Measurements from ENCODE around the gene ANKS3.

ANKS3 gene

DNA sequence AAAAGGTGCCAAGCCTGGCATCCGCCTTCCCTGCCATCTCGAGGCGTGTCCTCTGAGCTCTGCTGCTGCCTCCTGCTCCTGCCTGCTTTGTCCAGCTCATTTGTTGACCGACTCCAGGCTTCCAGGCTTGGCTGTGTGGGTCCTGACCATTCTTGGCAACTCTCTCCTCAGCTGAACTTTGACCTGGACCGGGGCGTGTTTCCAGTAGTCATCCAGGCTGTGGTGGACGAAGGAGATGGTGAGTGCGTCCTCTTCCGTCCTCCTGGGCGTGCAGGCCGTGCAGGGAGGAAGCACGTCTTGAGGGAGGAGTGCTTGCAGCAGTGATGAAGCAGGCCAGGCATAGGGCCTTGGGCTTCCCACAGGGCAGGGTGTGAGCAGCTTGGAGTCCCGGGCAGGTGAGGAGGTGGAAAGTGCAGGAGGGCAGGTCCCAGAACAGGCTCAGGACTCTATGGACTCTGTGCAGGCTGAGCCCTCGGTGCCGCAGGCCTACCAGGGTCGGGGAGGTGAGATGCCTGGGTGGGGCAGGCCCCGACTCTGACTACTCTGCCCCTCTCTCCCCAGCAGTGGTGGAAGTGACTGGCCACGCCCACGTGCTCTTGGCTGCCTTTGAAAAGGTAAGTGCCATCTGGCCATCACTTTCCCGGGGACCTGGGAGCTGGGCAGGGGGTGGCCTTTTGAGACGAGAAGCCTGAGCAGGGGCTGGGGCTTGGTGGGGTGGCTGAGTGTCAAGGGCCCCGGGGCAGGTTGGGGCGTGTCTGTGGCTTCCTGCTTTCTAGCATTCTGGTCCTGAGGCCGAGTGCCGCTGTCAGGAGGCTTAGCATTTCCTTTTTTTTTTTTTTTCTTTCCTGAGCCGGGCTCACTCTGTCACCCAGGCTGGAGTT is 69.3 kb downstream of the ANKS3 start:
- DNase-seq = peak; percentile 48

DNA sequence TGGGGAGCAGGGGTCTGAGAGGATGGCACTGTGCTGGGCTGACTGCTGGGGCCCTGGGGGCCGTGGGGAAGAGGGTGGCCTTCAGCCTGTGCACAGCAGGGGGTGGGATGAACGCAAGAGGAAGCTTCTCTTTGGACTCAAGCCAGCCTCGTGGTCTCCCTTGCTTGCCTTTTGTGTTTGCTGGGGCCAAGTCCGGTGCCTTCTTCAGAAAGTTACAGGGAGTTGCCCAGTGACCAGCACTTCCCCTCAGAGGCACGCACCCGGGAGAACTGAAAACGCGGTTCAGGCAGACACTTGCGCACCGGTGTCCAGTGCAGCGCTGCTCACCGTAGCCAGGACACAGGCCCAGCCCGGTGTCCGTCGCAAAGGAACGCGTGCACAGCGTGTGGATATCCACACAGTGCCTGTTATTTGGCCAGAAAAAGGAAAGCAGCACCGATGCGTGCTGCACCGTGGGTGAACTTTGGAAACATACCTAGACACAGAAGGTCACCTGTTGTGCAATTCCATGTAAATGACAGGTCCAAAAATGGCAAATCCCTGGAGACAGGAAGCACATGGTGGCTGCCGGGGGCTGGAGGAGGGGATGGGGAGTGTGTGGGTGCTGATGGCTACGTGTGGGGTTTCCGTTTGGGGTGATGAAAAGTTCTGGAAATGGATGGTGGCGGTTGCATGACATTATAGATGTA is 70.2 kb downstream of the ANKS3 start:
- peak; percentile 33 for DNase-seq

DNA sequence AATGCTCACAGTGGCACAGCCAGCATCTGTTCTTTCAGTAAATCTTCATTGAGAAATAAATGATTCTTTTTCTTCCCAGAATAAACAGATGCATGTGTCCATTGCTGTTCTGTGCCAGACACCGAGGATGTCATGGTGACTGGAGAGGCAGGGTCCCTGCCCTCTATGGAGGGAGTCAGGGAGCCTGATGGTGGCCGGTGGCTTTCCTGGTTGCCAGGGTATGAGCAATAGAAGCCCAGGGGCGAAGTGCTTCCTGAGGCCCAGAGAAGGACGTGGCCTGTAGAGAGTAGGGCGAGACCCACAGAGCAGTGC is 70.7 kb downstream of the ANKS3 start:
- peak; percentile 28 for DNase-seq

DNA sequence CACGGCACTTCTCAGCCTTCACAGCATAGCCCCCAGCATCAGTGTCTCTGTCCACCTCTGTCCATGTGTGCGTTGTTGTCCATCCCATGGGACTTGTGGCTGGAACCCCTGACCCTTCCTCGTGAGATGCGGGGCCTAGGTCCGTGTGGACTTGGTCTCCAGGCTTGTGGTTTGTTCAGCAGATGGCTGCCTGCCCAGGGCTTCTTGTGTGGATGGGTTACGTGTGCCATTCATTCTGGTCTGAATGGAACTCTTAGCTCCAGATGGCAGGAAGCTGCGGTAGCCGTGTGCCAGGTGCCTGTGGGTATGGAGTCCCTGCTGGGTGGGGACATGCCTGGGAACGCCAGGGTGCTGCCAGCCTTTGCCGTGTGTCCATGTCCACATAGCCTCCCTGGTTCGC is 72.4 kb downstream of the ANKS3 start:
- DNase-seq = peak; percentile 90

DNA sequence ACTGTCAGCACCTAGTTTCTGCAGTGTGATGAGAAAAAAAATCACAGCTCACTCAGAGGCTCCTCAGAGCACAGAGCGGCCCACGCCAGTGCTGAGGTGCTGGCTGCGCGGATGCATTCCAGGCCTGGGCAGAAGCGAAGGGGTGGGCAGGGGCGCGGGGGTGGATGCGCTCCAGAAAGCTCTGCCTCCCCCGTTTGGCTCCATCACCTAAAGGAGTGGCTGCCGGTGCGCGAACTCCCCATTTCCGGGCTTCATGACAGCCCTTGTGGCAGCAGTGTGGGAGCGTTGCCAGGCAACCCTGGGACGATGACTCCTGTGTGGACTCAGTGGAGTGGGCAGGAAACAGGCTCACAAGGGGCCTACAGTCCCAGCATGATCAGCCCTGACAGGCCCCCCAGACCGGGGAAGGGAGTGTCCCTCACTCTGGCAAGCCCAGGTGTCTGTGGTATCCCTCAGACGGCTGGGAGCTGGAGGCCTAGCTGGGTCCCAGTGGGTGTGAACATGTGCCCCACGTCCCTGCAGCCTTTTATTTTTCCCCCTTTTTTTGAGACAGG is 73.5 kb downstream of the ANKS3 start:
- DNase-seq = peak; percentile 73

DNA sequence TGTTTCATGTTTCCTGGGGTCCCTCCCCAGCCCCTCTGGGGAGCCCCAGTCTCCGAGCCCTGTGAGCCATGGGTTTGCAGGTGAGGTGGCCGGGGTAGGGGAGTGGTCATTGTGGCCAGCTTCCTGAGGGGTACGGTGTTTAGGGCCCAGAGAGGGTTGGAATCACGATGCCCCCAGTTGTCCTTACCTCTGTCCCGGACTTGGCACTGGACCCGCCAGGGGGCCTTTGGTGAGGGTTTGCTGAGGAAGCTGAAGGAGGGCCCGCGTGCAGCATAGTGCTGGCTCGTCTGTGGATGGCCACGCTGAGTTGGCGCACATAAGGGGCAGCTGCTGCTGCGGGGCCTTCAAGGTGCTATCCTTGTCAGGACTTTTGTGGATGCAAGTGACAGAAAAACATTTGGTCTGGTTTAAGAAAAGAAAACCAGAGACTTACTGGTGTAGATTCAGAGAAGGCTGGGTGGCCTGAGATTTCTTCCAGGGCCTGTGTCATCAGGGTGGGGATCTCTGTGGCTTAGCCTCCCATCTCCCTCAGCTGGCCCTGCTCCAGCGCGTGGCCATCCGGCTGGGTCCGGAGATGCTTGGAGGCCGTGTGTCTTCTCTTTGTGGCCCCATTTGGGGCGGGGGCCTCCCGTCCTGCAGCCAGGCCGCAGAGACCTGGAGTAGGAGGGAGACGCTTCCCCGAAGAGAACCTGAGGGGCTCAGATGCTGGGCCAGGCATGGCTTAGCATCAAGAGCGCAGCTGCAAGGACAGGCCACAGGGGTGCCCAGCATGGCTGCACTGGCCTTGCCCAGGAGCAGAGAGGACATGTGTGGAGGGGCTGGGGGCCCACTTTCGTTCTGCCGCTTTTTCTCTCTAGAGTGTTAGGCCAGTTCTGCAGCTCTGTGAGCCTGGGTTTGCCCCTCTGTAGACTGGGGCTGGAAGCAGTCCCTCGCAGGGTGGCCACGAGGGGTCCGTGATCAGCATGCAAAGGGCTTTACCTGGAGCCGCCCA is 74.4 kb downstream of the ANKS3 start:
- no peak for DNase-seq

DNA sequence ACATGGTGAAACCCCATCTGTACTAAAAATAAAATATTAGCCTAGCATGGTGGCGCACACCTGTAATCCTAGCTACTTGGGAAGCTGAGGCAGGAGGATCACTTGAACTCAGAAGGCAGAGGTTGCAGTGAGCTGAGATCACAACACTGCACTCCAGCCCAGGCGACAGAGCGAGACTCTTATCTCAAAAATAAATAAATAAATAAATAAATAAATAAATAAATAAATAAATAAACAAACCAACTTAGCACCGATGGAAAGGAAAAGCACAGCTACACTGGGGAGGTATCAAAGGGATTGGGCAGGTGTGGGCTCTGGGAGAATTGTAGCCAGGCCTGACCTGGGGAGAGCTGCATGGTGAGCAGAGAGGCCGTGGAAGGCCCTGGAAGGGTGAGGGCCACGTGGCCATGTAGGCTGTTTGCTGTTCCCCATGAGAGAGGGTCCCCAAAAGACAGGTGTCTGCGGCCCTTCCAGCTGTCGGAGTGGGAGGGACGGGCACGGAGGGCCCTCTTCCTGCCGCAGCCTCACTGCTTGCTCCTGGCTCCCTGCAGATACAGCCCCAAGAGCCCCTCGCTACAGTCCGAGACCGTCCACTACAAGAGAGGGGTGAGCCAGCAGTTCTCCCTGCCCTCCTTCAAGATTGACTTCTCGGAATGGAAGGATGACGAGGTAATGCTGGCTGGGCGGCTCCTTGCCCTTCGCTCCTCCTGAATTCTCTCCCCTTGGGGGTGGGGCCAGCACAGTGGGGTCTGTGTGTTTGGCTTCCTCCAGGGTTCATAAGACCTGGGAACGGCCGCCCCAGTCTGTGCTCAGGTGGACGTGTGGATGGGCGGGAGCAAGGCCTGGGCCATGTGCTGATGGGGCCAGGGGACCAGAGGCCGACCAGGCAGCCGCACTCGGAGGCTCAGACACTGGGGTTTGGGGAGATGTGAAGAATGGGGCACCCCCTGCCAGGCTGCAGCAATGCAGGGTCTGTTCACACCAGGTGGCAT is 77.1 kb downstream of the ANKS3 start:
- DNase-seq = no peak

DNA sequence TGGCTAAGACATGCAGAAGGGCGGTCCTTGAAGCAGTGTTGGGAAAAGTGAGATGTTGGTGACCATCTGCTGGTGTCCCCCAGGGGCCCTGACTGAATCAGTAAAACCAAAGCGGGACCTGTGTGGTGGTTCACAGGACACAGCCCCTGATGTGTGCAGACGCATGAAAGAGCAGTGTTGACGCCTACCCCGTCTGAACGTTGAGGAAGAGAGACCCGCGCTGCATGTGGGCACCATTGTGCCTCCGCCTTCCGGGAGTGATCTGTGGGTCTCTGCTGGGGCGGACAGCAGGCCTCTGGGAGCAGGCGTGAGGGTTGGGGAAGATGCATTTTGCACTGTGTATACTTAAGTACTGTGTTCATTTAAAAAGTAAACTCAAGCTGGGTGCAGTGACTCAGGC is 77.8 kb downstream of the ANKS3 start:
- no peak for DNase-seq

DNA sequence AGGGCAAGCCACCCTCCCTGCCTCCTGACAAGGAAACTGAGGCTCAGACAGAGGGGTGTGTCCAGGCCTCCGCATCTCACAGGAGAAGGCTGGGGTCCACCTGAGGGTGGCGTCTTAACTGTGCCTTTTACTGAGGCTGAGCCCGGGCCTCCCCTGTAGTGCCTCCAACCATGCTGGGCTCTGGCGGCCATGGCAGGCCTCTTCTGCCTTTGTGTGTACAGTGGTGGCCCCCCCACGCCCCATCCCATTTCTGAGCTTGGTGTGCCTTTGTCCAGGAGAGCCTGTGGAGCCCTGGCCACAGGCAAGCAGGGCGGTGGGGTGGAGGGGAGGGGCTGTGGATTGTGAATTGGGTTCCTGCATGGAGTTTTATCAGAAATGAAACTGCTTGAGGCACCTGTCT is 78.3 kb downstream of the ANKS3 start:
- DNase-seq = no peak

DNA sequence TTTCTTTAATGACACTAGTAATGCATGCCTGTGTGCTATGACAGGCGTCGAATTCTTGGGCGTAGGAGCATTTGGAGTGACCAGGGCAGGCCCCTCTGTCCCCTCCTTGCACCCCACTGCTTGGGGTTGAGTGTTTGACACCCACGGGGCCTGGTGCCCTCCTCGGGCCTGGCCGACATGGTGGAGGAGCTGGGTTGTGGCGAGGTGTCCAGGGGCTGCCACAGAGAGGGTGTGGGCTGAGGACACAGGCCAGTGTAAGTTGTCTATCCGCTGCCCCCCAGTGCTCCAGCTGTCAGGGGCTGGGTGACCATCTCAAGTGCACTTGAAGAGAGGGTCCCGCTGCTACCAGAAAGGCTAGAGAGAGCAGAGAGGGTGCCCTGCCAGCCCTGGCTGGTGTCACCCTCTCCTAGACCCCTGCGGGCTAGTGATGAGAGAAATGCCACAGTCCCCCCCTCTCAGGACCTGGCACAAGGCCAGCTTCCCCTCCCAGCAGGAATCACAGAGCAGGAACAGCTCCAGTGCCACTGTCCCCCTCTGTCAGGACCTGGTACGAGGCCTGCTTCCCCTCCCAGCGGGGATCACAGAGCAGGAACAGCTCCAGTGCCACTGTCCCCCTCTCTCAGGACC is 79.0 kb downstream of the ANKS3 start:
- no peak for DNase-seq

DNA sequence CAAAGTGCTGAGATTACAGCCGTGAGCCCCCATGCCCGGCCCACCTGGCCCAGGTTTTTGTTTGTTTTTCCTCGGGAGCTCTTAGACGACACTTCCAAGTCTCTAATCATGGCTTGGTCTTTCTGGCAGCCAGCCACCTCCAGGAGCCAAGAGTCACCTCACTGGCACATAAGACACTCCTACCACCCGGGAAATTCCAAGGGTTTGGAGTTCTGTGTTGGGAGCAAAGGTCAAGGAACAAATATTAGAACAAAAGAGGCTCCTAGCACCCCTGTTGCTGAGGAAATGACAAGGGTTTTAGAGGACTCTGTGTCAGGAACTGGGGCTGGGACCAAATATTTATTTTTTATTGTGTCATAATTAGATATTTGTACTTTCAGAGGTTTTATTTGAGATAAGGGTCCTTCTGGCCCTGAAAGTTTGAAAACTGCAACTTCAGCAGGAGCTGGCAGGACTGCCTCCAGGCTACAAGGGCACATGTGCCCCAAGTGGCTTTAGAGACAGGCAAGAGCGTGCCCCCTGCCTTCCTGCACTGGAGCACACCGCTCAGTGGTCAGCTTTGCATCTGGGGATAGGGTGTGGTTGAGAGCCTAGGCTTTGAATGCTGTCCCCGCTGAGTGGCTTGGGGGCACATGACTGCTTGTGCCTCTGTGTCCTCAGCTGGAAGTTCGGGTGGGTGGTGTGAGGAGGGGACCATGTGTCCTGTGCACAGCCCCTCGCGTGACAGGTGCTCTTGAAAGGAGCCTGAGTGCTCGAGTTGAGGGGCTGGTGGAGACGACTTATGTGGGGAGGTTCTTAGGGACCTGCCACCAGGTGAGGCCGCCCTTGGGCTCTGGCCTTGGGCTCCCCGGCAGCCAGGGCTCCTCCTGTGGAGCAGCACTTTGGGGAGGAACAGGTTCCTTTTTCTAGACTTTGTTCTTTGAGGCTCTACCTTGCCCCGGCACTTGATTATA is 79.8 kb downstream of the ANKS3 start:
- no peak for DNase-seq

DNA sequence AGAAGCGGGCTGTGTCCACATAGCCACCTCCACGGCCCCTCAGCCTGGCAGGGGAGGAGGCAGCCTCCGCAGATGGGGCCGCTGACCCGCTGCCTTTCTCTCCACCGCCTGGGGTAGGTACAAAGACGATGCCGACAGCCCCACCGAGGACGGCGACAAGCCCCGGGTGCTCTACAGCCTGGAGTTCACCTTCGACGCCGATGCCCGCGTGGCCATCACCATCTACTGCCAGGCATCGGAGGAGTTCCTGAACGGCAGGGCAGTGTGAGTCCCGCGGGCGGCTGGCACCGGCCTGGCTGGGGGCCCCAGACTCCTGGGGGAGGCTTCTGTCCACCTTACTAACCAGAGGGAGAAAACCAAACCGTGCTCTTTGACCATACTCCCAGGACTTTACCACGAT is 81.5 kb downstream of the ANKS3 start:
- no peak for DNase-seq

DNA sequence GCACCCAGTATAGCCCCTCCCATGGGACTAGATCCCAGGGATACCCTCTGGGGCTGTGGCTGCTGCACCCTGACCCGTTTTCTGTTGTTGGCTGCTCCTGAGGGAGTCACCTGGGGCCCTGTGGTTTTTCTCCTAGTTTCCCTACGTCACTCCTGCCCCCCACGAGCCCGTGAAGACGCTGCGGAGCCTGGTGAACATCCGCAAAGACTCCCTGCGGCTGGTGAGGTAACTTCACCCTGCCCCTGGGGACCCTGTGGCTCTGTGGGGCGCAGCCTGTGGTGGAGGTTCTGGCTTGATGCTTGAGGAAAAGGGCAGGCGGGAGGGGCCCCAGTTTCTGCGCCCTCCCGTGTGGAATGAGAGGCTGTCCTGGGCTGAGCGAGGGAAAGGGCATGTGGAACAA is 82.2 kb downstream of the ANKS3 start:
- DNase-seq = no peak

DNA sequence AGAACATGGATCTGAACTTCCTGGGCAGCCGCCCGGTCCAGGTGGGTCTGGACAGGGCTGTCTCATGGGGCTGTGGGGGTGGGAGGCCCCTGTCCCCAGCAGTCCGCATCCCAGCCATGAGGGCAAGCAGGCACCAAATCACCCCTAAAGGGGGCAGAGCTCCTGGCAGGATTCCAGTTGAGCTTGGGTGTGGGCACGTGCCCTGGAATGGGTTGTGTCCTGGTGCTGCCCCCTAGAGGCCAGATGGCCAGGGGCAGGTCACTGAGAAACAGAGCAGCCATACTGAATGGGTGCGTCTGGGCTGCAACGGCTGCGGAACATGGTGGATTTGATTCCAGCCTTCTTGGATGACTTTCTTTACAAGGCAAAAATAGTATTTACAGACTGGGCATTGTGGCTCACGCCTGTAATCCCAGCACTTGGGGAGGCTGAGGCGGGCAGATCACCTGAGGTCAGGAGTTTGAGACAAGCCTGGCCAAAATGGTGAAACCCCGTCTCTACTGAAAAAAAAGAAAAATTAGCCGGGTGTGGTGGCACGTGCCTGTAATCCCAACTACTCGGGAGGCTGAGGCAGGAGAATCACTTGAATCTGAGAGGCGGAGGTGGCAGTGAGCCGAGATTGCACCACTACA is 83.5 kb downstream of the ANKS3 start:
- peak; percentile 70 for DNase-seq

DNA sequence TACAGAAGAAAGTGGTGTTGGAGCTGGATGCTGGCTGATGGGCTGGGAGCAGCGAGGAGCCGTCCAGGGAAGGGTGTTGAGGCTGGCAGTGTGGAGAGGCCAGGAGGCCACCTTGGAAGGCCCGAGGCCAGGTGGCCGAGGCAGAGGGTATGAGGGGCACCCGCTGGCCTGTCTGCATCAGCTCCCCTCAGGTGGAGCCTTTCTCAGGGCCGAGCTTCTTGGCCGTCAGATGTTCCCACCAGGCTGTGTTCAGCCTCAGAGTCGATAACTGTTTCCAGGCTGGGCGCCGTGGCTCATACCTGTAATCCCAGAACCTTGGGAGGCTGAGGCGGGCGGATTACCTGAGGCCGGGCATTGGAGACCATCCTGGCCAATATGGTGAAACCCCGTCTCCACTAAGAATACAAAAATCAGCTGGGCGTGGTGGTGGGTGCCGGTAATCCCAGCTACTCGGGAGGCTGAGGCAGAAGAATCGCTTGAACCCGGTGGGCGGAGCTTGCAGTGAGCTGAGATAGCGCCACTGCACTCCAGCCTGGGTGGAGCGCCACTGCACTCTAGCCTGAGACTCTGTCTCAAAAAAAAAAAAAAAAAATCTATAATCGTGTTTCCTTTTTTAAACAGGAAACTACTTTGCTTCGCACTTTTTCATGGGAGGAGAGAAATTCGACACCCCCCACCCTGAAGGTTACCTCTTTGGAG is 84.2 kb downstream of the ANKS3 start:
- no peak for DNase-seq

DNA sequence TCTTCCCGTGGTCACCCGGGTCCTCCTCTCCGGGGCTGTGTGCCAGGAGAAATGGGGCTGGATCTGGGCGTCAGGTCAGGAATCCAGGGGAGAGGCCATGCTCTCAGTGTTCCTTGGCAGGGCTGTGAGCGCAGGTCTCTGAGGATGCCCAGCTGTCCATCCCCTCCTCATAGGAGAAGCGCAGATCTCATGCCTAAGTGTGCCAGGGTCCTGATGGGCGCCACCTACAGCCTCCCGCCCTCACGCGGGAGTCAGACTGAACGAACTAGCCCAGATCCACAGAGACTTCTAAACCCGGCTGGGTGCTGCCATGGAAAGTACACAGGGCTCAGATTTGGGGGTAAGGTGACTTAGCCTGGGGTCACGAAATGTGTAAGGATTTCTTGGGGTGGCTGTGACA is 85.2 kb downstream of the ANKS3 start:
- no peak for DNase-seq

DNA sequence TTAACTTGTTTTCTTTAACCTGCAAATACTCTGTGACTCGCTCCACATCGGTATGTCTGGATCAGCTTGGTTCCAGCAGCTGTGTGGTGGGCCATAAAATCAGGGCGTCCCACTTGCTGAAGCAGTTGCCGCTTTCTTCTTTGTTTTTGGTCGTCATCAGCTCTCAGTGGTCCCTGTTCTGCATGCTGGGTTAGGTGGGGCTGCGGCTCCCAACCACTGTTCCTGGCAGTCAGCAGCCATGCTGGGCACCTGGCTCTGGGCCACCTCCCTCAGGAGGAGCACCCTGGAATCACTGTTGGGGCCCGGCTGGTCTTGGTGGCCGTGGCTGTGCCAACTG is 86.5 kb downstream of the ANKS3 start:
- no peak for DNase-seq

DNA sequence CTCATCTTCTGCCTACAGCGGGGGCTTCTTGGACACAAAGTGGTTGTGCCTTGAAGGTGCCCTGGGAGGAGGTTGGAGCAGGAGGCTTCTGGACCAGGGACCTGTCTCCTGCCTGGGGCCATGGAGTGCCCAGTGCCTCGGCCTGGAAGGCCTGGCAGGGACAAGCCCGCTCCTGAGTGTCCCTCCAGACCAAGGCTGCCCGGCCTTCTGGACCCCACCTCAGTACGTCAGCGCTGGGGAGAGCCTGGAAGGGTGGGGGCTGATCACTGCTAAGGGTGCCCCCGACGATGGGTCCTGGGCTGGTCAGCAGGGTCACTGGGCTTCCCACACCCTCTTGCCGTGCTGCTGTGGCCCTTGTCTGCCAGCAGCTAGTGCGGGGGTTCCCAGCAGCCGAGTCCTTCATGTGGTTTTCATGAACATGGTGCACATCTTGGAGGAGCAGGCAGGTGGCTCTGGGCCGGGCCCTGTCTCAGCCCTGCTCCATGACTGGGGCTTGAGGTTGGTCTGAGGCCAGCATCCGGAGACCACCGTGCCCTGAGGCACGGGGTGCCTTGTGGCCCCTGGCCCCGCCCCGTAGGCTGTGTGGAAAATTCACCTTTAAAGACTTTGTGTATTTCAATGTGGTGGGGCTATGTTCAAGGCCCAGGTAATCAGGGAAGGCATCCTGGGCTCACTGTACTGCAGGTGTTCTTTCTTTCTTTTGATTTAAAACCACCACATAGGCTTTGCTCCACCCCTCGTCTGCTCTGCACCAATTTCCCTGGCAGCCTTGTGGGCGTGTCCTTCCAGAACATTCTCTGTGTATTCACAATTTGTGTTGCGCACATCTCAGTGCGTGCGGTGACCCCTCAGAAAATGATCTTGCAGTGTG is 87.1 kb downstream of the ANKS3 start:
- no peak for DNase-seq
